GM12878 (cell line): ENCODE data around the gene CEP83. TPM values are rescaled to one million over a fixed set of nuclear protein-coding genes. Genes with fewer than 3 reads are reported as not detected.

ENCODE experiments used
- ATAC-seq: fragments of 200-7000 bp; cut with Tn5 transposase; 3 replicates; pipeline ENCODE4 v1.9.1; 2020; ENCODE audit warnings: mild to moderate bottlenecking, moderate library complexity
- BruUV-seq: library from RNA; stranded (reverse); fragments of 400-500 nt; replicated peaks from 2 replicates; lab custom pipeline; 2021; lab: Mats Ljungman, UMichigan
- CTCF ChIA-PET: fragments of 300-600 bp; sonication (Branson Sonifier 250); formaldehyde crosslinking; extraction: SDS; loops from one replicate; lab custom pipeline; 2021; ENCODE audit warnings: inconsistent platforms; lab: Yijun Ruan, JAX
- POLR2A ChIA-PET: fragments of 350-600 bp; formaldehyde crosslinking; extraction: SDS; loops from one replicate; lab custom pipeline; 2021; ENCODE audit warnings: inconsistent platforms; lab: Charles Lee
- RAD21 ChIA-PET: fragments of 300-600 bp; sonication (Branson Sonifier 250); formaldehyde crosslinking; loops from one replicate; lab custom pipeline; 2023; ENCODE audit warnings: antibody characterized with exemption; ENCODE audit not compliant: unreplicated experiment; lab: Charles Lee
- SMC1A ChIA-PET: fragments of 300-600 bp; sonication (Branson Sonifier 250); formaldehyde crosslinking; loops from one replicate; lab custom pipeline; 2023; ENCODE audit not compliant: unreplicated experiment, uncharacterized antibody; lab: Charles Lee
- DNase-seq: peaks from one replicate; pipeline ENCODE4 v3.0.0-alpha.2; 2011; ENCODE audit warnings: low read depth, low spot score
- FAIRE-seq: peaks from 3 replicates; lab custom pipeline; 2011; peaks lifted over from hg19 to GRCh38; lab: Jason Lieb, UNC
- H2AFZ ChIP-seq: 2 replicates; pipeline ENCODE4 v1.6.0; 2011; ENCODE audit warnings: low read depth, low read length, control low read depth; ENCODE audit not compliant: control insufficient read depth
- H3K27ac ChIP-seq: 2 replicates; pipeline ENCODE4 v1.5.1; 2011; ENCODE audit warnings: control low read depth; ENCODE audit not compliant: control insufficient read depth, insufficient read depth
- H3K27me3 ChIP-seq, 2 experiments: replicated peaks in 1 of 2; 2 replicates each; pipeline versions ENCODE4 v1.6.0 to v1.6.1; 2011; ENCODE audit warnings: low read length in 1 of 2; ENCODE audit not compliant: control insufficient read depth in 2 of 2, insufficient read depth in 2 of 2
- H3K36me3 ChIP-seq, 2 experiments: 2 replicates each; pipeline ENCODE4 v1.5.1; 2011; ENCODE audit warnings: low read length in 1 of 2; ENCODE audit not compliant: control insufficient read depth in 2 of 2, insufficient read depth in 2 of 2
- H3K4me1 ChIP-seq: 2 replicates; pipeline ENCODE4 v1.6.1; 2011; ENCODE audit warnings: mild to moderate bottlenecking, low read length, moderate library complexity, mixed read lengths; ENCODE audit not compliant: control insufficient read depth, insufficient read depth
- H3K4me2 ChIP-seq: 2 replicates; pipeline ENCODE4 v1.6.0; 2011; ENCODE audit warnings: control low read depth; ENCODE audit not compliant: control insufficient read depth, insufficient read depth
- H3K4me3 ChIP-seq: fragments of 200-600 bp; sonication (generic); 2 replicates; pipeline ENCODE4 v1.5.1; 2016
- H3K79me2 ChIP-seq: 2 replicates; pipeline ENCODE4 v1.6.0; 2011; ENCODE audit warnings: low read length; ENCODE audit not compliant: control insufficient read depth, insufficient read depth
- H3K9ac ChIP-seq: 2 replicates; pipeline ENCODE4 v1.8.0; 2011; ENCODE audit warnings: low read length, control low read depth, mixed read lengths; ENCODE audit not compliant: control insufficient read depth, insufficient read depth
- H3K9me3 ChIP-seq: replicated peaks from 3 replicates; pipeline ENCODE4 v1.5.1; 2011; ENCODE audit warnings: mild to moderate bottlenecking, low read length; ENCODE audit not compliant: control insufficient read depth, insufficient read depth
- H4K20me1 ChIP-seq: 2 replicates; pipeline ENCODE4 v1.6.0; 2011; ENCODE audit not compliant: control insufficient read depth, insufficient read depth
- BHLHE40 ChIP-seq, 2 experiments: fragments of 450-650 bp in 1 of 2; IDR thresholded peaks; 2 replicates each; pipeline ENCODE4 v1.6.1; 2011 to 2017; ENCODE audit warnings: low read depth in 2 of 2, borderline replicate concordance in 1 of 2, improper control_type of control experiment in 1 of 2, low read length in 1 of 2, mild to moderate bottlenecking in 1 of 2
- MTA2 ChIP-seq: fragments of 450-650 bp; IDR thresholded peaks from 2 replicates; pipeline ENCODE4 v1.6.1; 2016; ENCODE audit warnings: low read depth, mild to moderate bottlenecking, moderate library complexity
- MYB ChIP-seq: fragments of 150-350 bp; IDR thresholded peaks from 2 replicates; pipeline ENCODE4 v1.6.1; 2014; ENCODE audit warnings: mild to moderate bottlenecking, low read depth, low read length, borderline replicate concordance
- NFIC ChIP-seq: IDR thresholded peaks from 2 replicates; pipeline ENCODE4 v1.6.1; 2012; ENCODE audit warnings: low read depth, mild to moderate bottlenecking, inconsistent platforms, low read length, moderate library complexity
- SIN3A ChIP-seq: IDR thresholded peaks from 2 replicates; pipeline ENCODE4 v1.6.1; 2012; ENCODE audit warnings: low read depth, low read length, improper control_type of control experiment
- ZNF24 ChIP-seq: fragments of 450-650 bp; IDR thresholded peaks from 2 replicates; pipeline ENCODE4 v1.6.1; 2017; ENCODE audit warnings: antibody characterized with exemption, mild to moderate bottlenecking
- WGBS: methylation state at CpG from one replicate; pipeline ENCODE4 v1.1.6; 2016; ENCODE audit warnings: low lambda C conversion rate; ENCODE audit not compliant: insufficient replicate concordance, insufficient coverage; ENCODE audit errors: missing lambda C conversion rate; 5-methylcytosine and 5-hydroxymethylcytosine counted together
- in situ Hi-C: fragments of 300-500 bp; cut with MboI; formaldehyde crosslinking; loops from 9 replicates; pipeline ENCODE4 v1.14.3; 2018; ENCODE audit warnings: mixed read lengths
- intact Hi-C: fragments of 100-400 bp; cut with micrococcal nuclease; formaldehyde crosslinking; loops from one replicate; pipeline ENCODE4 v1.14.2; 2022; ENCODE audit not compliant: unreplicated experiment
- polyA plus RNA-seq, 11 experiments: library from polyadenylated mRNA; depleted of rRNA in 4 of 11; unstranded in 6 of 11; stranded (reverse) in 5 of 11; fragments of >200 nt; fragmentation: Nextera tagmentation in 4 of 11; fragmentation: Illumina TruSeq in 1 of 11; extraction: Ambion mirVana in 4 of 11; extraction: Trizol in 1 of 11; gene quantifications; 1 replicate in 1 of 11; 2 replicates in 10 of 11; pipeline versions ENCODE4 v1.2.1 to v1.2.3, GENCODE V29; 2011 to 2016; ENCODE audit warnings: inconsistent platforms in 2 of 11, missing spikeins in 2 of 11, low read depth in 1 of 11
- total RNA-seq, 4 experiments: library from RNA; depleted of rRNA in 3 of 4; stranded (reverse); fragments of >200 nt in 3 of 4; fragmentation: Illumina TruSeq in 1 of 4; extraction: Trizol in 1 of 4; gene quantifications; 2 replicates each; pipeline versions ENCODE4 v1.2.1 to v1.2.3, GENCODE V29; 2013 to 2021
- TF ChIP-seq, protein P1 (sequence below): fragments of 450-650 bp; IDR thresholded peaks from 2 replicates; pipeline ENCODE4 v1.6.1; 2014; ENCODE audit warnings: mild to moderate bottlenecking
- TF ChIP-seq, protein P2 (sequence below): fragments of 450-650 bp; IDR thresholded peaks from 2 replicates; pipeline ENCODE4 v1.6.1; 2017; ENCODE audit warnings: low read depth, mild to moderate bottlenecking, moderate library complexity
- TF ChIP-seq, protein P3 (sequence below): fragments of 450-650 bp; IDR thresholded peaks from 2 replicates; pipeline ENCODE4 v1.6.1; 2018; ENCODE audit warnings: borderline replicate concordance, mild to moderate bottlenecking; ENCODE audit not compliant: partially characterized antibody

Gene CEP83
- total and polyA plus RNA-seq, 10 of the 15 experiments (the other 5 are each of a cell fraction or from before 2014, with no cell fraction given), result 4.3 to 39.0 (median 22.5) TPM

DNA sequence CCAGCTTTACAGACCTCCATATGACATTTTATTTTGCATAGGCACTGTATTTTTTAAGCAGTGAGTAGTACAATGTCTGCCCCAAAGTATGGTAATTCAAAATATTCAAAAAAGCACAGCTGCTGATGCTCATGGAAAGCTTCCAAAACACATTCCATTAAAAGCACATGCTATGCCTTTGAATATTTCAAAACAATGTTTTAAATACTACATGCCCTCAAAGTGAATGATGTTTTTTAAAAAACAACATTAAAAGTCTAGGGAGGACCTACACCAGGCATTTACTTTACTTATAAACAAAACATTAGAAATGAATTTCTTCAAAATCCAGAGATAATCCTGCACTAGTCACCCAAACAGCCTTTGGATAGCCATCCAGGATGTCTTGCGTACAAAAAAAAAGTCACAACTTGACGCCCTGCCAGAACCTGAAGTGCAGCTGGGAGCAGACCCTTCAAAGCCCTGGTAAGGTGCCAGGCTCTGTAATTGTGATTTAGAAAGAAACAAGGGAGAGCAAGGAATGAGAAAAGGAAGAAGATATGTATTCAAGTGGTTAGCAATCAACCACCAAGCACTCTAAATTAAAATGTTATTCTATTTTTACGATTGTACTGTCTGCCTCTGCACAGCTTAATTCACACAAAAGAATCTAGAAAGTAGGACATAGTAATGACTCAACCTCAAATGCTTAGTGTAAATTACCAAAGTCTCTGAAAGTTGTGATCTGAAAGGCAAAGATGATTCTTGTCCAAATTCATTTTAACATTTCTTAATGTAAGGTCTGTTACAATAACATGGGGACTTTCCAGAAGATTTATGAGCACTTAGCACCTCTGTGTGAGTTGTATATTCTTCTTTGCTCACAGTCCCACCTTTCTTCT, 31.9 kb downstream of the CEP83 start:
- POLR2A ChIA-PET, result interaction anchor here (1.7 kb wide), 1 partner anchor 11 kb away, joined by 4 read pairs; no protein-coding TSS in a partner anchor

More for the DNA sequence above, 31.9 kb downstream of the CEP83 start:
- CTCF ChIA-PET, result interaction anchor here (0.6 to 1.3 kb wide), 2 partner anchors 57 to 294 kb away, joined by 3 read pairs; no protein-coding TSS in a partner anchor
- SMC1A ChIA-PET, result interaction anchor here (0.5 to 1.1 kb wide), 4 partner anchors 22 to 223 kb away, joined by 3 to 4 read pairs (median 3); no protein-coding TSS in a partner anchor
- no peaks in the 10 kb centered on the region for H3K27me3 ChIP-seq
- WGBS, result 45% methylated on average over 3 of the region's 3 CpGs
- in situ Hi-C loops (no loop called here), intact Hi-C loops (no loop called here)
- peak overlapping the region; percentile 39; the same call in 1 of the 2 replicates for H3K27ac ChIP-seq
- FAIRE-seq (peak; percentile 27), ATAC-seq (peak; percentile 84)
- peak overlapping the region; percentile 5; the same call in 1 of the 2 replicates for H3K4me2 ChIP-seq
- H2AFZ ChIP-seq, result no peak overlapping the region
- H3K4me3 ChIP-seq, result no peak overlapping the region
- peaks cover 4% of the 10 kb centered on the region; the same call in 1 of the 2 replicates for H3K4me1 ChIP-seq
- no peak overlapping the region for H3K9ac ChIP-seq
- H4K20me1 ChIP-seq, result no peaks in the 10 kb centered on the region
- no TSS peak for BruUV-seq
- TF ChIP-seq MTA2 (peak; percentile 62; the same call in 1 of the 2 replicates), MYB (no peak), BHLHE40 (IDR thresholded peaks at IDR 0.05; ENCODE audit: borderline replicate concordance in 1 of 2, low read depth in 2 of 2, low read length in 1 of 2) (no peak), SIN3A (no peak), NFIC (no peak), ZNF24 (peak; percentile 74)
- TF ChIP-seq, protein P1, sequence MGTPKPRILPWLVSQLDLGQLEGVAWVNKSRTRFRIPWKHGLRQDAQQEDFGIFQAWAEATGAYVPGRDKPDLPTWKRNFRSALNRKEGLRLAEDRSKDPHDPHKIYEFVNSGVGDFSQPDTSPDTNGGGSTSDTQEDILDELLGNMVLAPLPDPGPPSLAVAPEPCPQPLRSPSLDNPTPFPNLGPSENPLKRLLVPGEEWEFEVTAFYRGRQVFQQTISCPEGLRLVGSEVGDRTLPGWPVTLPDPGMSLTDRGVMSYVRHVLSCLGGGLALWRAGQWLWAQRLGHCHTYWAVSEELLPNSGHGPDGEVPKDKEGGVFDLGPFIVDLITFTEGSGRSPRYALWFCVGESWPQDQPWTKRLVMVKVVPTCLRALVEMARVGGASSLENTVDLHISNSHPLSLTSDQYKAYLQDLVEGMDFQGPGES, result no peak
- TF ChIP-seq, protein P2, sequence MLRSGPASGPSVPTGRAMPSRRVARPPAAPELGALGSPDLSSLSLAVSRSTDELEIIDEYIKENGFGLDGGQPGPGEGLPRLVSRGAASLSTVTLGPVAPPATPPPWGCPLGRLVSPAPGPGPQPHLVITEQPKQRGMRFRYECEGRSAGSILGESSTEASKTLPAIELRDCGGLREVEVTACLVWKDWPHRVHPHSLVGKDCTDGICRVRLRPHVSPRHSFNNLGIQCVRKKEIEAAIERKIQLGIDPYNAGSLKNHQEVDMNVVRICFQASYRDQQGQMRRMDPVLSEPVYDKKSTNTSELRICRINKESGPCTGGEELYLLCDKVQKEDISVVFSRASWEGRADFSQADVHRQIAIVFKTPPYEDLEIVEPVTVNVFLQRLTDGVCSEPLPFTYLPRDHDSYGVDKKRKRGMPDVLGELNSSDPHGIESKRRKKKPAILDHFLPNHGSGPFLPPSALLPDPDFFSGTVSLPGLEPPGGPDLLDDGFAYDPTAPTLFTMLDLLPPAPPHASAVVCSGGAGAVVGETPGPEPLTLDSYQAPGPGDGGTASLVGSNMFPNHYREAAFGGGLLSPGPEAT, result peak; percentile 65
- TF ChIP-seq, protein P3, sequence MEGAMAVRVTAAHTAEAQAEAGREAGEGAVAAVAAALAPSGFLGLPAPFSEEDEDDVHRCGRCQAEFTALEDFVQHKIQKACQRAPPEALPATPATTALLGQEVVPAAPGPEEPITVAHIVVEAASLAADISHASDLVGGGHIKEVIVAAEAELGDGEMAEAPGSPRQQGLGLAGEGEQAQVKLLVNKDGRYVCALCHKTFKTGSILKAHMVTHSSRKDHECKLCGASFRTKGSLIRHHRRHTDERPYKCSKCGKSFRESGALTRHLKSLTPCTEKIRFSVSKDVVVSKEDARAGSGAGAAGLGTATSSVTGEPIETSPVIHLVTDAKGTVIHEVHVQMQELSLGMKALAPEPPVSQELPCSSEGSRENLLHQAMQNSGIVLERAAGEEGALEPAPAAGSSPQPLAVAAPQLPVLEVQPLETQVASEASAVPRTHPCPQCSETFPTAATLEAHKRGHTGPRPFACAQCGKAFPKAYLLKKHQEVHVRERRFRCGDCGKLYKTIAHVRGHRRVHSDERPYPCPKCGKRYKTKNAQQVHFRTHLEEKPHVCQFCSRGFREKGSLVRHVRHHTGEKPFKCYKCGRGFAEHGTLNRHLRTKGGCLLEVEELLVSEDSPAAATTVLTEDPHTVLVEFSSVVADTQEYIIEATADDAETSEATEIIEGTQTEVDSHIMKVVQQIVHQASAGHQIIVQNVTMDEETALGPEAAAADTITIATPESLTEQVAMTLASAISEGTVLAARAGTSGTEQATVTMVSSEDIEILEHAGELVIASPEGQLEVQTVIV, result no peak
- TF ChIP-seq, all 136 proteins: peak for 3
- peak; percentile 43 for DNase-seq
- RAD21 ChIA-PET, result no interaction called here
- H3K79me2 ChIP-seq, result peaks cover 15% of the 10 kb centered on the region
- peaks cover 0 to 4% of the 10 kb centered on the region in 2 experiments; a peak in 3 of 4 replicates for H3K36me3 ChIP-seq
- H3K9me3 ChIP-seq, result peaks cover 34% of the 10 kb centered on the region
